DMS114 treated with DMSO at 0.1 percent for 48 hours (cell line): ENCODE data around the gene KCNQ1OT1.
"Not testable (repeated sequence)": the region's sequence is repeated elsewhere in the genome, so short reads cannot be mapped to it uniquely, and the experiment has no call there.

Source experiments
- DNase-seq: peaks from one replicate; lab custom pipeline; 2025; ENCODE audit not compliant: unreplicated experiment; lab: John Stamatoyannopoulos, UW

Gene KCNQ1OT1

DNA sequence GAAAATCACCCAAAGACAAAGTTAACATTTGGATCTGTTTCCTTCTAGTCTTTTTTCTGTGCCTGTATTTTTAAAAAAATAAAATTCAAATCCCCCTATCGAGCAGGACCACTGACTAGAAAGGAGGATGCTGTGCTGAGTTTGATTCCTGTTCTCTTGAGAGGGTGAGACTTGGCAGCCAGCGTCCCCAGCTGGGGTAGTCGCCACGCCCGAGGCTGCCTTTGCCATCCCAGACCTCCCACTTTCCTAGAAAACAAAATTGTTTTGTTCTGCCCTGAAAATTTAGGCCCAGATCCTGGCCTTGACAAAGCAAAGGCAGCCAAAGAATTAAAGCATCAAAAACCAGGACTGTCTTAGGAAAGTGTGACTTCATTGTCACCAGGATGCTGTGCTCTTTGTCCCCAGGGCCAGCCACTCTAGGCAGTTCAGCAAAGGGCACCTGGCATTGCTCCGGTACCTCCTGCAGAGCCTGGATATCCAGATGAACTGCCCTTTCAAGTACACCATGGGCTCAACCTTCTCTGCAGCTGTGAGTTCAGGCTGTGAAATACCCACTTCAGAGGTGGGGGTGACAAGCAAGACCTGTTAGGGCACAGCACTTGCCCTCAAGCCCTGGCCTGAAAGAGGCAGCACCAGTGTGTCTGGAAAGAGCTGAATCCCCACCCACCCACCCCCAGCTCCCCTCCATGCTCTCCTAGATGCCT lies 44.6 kb downstream of the KCNQ1OT1 start:
- no peak for DNase-seq

GRCh38 chr11:2653930-2654739 lies 45.7 kb downstream of the KCNQ1OT1 start:
- no peak for DNase-seq

DNA sequence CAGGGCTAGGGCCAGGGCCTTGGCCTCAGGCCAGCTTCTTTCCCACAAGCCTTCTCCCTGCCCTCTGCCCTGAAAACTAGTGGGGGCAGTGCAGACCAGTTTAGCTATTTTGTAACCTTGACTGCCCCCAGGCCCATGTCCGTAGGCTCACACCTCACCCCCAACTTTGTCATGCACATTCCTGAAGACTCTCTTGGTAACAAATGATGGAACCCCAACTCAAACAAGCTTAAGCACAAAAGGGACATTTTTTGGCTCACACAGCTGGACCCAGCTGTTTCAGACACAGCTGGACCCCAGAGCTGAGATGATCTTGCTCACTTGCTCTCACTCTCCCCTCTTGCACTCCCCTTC lies 46.6 kb downstream of the KCNQ1OT1 start:
- no peak for DNase-seq

DNA sequence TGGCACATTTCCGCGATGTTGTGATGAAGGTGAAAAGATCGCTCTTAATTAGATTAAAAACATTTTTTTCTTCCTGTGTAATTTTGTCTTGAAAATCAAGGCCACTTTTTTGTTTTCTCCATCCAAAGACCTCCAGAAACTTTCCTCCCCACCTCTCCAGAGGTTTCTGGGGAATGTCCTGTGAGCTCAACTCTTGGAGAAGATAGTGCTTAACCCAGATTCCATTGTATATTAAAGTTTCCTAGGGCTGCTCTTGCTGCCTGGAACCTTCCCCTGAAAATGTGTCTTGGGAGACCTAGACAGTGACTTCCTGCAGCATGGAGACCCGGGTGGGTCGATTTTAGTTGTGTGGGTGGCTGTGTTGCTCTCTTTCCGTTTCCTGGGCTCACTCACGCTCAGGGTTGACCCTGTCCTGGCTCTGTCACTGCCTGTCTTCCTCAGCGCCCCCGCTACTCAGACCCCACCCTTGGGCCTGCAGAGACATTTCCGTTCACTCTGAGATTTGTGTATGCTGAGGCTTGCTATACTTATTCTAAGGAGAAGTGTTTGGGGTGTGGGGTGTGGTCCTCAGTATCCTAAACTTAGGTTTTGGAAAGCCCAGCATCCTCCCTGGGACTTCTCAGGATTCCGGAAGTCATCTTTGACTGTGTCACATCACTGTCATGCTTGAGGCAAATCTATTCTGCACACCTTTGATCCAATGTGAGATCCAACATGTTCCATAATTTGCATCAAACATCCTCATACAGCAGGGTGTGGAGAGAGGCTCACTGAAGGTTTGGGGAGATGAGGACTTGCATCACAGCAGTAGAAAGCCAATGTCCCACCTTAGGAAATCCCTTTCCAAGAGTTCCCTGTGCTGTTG lies 47.2 kb downstream of the KCNQ1OT1 start:
- DNase-seq, result no peak

- DNase-seq, result no peak
These were observed 47.9 kb downstream of the KCNQ1OT1 start for GRCh38 chr11:2651826-2652271.

GRCh38 chr11:2651054-2651617 lies 48.7 kb downstream of the KCNQ1OT1 start:
- no peak for DNase-seq

- DNase-seq, result no peak
These were observed 49.4 kb downstream of the KCNQ1OT1 start for GRCh38 chr11:2650343-2650867.

DNA sequence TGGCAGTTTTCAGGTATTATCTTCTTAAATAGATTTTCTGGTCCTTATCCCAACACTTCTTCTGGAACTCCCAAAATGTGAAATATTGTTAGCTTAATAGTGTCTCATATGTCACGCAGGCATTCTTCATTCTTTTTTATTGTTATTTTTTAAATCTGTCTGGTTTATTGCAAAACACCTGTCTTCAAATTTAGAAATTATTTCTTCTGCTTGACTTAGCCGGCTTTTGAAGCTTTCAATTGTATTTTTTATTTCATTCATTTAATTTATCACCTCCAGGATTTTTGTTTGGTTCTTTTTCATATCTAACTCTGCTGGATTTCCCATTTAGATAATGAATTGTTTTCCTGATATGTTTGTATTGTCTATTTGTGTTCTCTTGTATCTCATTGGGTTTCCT lies 49.9 kb downstream of the KCNQ1OT1 start:
- DNase-seq, result no peak

- DNase-seq, result no peak
These were observed 50.4 kb downstream of the KCNQ1OT1 start for GRCh38 chr11:2649400-2649799.

GRCh38 chr11:2647953-2648352 lies 51.8 kb downstream of the KCNQ1OT1 start:
- DNase-seq, result no peak

GRCh38 chr11:2647167-2647566 lies 52.6 kb downstream of the KCNQ1OT1 start:
- no peak for DNase-seq

GRCh38 chr11:2645779-2646118 lies 54.0 kb downstream of the KCNQ1OT1 start:
- no peak for DNase-seq

DNA sequence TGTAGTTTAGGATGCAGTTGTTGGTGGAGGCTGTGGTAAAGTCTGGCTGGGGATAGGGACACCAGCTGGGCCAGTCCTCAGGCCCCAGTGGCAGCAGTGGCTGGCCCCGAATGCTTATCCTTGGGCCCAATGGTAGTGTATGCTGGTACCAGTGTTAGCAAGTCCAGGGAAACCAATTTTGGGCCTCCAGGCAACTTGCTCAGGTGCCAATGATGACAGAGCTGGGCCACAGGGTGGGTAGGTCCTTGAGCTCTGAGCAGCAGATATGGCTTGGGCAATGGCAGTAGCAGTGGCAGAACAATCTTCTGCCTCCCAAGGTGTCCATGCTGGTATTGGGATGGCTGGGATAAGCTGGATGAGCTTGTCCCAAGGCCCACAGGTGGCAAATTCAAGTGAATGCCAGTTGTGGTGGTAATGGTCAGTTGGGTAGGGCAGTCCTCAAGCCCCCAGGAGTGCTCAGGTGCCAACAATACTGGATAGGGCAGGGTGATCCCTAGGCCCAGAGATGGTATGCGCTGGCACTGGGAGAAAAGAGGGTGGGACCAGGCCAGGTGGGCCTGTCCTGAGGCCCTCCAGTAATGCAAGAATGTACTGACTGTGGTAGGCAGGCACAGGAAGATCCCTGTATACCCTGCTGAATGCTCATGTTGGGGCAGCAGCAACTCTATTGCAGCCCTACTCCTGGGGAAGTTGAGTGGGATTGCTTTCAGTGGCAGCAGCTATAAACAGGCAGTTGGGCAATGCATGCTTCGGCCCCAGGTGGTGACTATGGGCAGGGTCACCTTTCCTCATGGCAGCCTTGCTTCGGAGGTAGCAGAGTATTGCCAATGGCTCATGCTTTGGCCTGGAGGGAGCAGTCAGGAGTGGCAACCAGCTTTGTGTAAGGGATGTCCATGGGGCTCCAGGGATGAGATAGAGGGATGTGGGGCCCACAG lies 54.7 kb downstream of the KCNQ1OT1 start:
- no peak for DNase-seq

- no peak for DNase-seq
These were observed 56.0 kb downstream of the KCNQ1OT1 start for GRCh38 chr11:2643746-2644145.

DNA sequence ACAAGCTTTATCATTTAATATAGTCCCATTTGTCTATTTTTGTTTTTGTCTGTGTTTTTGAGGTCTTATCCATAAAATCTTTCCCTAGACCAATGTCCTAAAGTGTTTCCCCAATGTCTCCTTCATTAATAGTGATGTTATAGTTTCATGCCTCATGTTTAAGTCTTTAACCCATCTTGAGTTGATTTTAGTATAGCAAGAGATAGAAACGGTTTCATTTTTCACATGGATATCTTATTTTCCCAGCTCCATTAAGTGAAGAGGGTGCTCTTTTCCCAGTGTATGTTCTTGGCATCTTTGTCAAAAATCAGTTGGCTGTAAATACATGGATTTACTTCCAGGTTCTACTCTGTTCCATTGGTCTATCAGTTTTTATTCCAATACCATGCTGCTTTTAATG lies 58.2 kb downstream of the KCNQ1OT1 start:
- no peak for DNase-seq

GRCh38 chr11:2639763-2640162 lies 60.0 kb downstream of the KCNQ1OT1 start:
- DNase-seq, result not testable (repeated sequence)

GRCh38 chr11:2631161-2631560 lies 68.6 kb downstream of the KCNQ1OT1 start:
- no peak for DNase-seq

DNA sequence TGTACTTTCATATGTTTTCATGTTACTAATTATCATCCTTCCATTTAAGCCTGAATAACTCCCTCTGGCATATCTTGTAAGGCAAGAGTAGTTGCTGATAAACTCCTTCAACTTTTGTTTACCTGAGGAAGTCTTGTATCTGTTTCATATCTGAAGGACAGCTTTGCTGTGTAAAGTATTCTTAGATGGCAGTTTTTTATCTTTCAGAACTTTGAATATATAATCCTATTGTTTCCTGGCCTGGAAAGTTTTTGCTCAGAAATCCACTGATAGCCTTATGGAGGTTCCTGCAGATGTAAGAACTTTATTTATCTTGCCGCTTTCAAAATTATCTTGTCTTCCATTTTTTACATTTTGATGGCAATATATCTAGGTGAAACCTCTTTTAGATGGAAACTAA lies 69.1 kb downstream of the KCNQ1OT1 start:
- DNase-seq, result no peak

DNA sequence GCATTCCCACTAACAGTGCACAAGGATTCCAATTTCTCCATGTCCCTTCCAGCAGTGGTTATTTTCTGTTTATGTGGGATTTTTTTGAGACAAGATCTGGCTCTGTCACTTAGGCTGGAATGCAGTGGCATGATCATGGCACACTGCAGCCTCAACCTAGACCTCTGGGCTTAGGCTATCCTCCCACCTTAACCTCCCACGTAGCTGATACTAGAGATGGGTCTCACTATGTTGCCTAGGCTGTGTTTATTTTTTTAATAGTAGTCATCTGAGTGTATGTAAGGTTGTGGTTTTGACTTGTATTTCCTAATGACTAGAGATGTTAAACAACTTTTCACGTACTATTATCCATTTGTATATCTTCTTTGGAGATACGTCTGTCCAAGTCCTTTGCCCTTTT lies 74.6 kb downstream of the KCNQ1OT1 start:
- DNase-seq, result no peak

DNA sequence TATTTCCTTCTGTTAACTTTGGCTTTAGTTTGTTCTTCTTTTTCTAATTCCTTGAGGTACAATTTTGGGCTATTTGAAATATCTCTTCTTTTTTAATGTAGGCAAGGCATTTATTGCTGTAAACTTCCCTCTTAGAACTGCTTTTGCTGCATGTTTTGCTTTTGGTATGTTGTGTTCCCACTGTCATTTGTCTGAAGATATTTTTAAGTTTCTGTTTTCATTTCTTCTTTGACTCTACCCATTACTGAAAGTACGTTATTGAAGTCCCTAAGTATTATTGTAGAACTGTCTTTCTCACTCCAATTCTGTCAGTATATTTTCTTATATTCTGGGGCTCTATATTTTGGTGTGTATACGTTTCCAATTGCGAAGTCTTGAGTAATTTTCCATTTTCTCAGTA lies 77.9 kb downstream of the KCNQ1OT1 start:
- no peak for DNase-seq
